SK-N-SH (cell line): ENCODE data around the gene KNDC1. TPM values are rescaled to one million over a fixed set of nuclear protein-coding genes. Genes with fewer than 3 reads are reported as not detected.

Experiments
- CTCF ChIA-PET: fragments of 300-600, 350-600 bp; formaldehyde crosslinking; extraction: SDS; loops from one replicate; lab custom pipeline; 2021; lab: Yijun Ruan, JAX
- POLR2A ChIA-PET: fragments of 350-600 bp; sonication (Branson Sonifier 250); formaldehyde crosslinking; extraction: SDS; loops from one replicate; lab custom pipeline; 2020; ENCODE audit warnings: antibody characterized with exemption, inconsistent platforms; lab: Yijun Ruan, JAX
- DNase-seq: peaks from one replicate; pipeline ENCODE4 v3.0.0; 2012
- H2AFZ ChIP-seq: fragments of 200-600 bp; sonication (generic); 2 replicates; pipeline ENCODE4 v1.8.1; 2016; ENCODE audit warnings: antibody characterized with exemption, mild to moderate bottlenecking, low read depth
- H3F3A ChIP-seq: fragments of 200-600 bp; sonication (generic); replicated peaks from 2 replicates; pipeline ENCODE3; 2016; ENCODE audit warnings: antibody characterized with exemption, mild to moderate bottlenecking; ENCODE audit not compliant: insufficient read depth
- H3K27ac ChIP-seq, 2 experiments: fragments of 200-500 bp in 1 of 2; fragments of 200-600 bp in 1 of 2; sonication (Bioruptor generic) in 1 of 2; sonication (generic), shearing (Covaris generic) in 1 of 2; 2 replicates each; pipeline versions ENCODE4 v1.5.1 to v1.6.1; 2014 to 2016; ENCODE audit warnings: low read depth in 2 of 2, inconsistent platforms in 1 of 2, low read length in 1 of 2, mild to moderate bottlenecking in 1 of 2, mixed read lengths in 1 of 2
- H3K27me3 ChIP-seq: fragments of 200-600 bp; sonication (generic), shearing (Covaris generic); 2 replicates; pipeline ENCODE4 v1.6.1; 2016; ENCODE audit warnings: mixed run types; ENCODE audit not compliant: insufficient read depth
- H3K36me3 ChIP-seq, 2 experiments: fragments of 200-500 bp in 1 of 2; fragments of 200-600 bp in 1 of 2; sonication (Bioruptor generic) in 1 of 2; sonication (generic) in 1 of 2; replicated peaks in 1 of 2; 2 replicates each; pipeline versions ENCODE3 to v1.5.1; 2014 to 2016; ENCODE audit warnings: low read length in 1 of 2, mild to moderate bottlenecking in 1 of 2; ENCODE audit not compliant: insufficient read depth in 2 of 2, control insufficient read depth in 1 of 2
- H3K4me1 ChIP-seq, 2 experiments: fragments of 200-500 bp in 1 of 2; fragments of 200-600 bp in 1 of 2; sonication (Bioruptor generic) in 1 of 2; sonication (generic), shearing (Covaris generic) in 1 of 2; 2 replicates each; pipeline versions ENCODE4 v1.5.1 to v1.6.1; 2014 to 2016; ENCODE audit warnings: low read depth in 1 of 2, low read length in 1 of 2, mixed run types in 1 of 2; ENCODE audit not compliant: insufficient read depth in 2 of 2, control insufficient read depth in 1 of 2
- H3K4me2 ChIP-seq: fragments of 200-600 bp; sonication (generic), shearing (Covaris generic); 2 replicates; pipeline ENCODE4 v1.6.1; 2017; ENCODE audit warnings: mixed run types
- H3K4me3 ChIP-seq, 2 experiments: fragments of 200-500 bp in 1 of 2; fragments of 200-600 bp in 1 of 2; sonication (Bioruptor generic) in 1 of 2; sonication (generic), shearing (Covaris generic) in 1 of 2; 2 replicates each; pipeline versions ENCODE4 v1.5.1 to v1.8.1; 2014 to 2016; ENCODE audit warnings: low read depth in 2 of 2, inconsistent platforms in 1 of 2, low read length in 1 of 2, mild to moderate bottlenecking in 1 of 2, mixed read lengths in 1 of 2, moderate library complexity in 1 of 2
- H3K79me2 ChIP-seq: fragments of 200-600 bp; sonication (generic); 2 replicates; pipeline ENCODE4 v1.8.1; 2017; ENCODE audit warnings: mild to moderate bottlenecking; ENCODE audit not compliant: insufficient read depth
- H3K9ac ChIP-seq: fragments of 200-600 bp; sonication (generic); 2 replicates; pipeline ENCODE4 v1.6.1; 2017; ENCODE audit warnings: mixed run types
- H3K9me2 ChIP-seq: fragments of 200-600 bp; sonication (generic); 2 replicates; pipeline ENCODE4 v1.6.1; 2017; ENCODE audit warnings: mixed run types
- H3K9me3 ChIP-seq: fragments of 200-600 bp; sonication (generic); 2 replicates; pipeline ENCODE4 v1.6.1; 2017; ENCODE audit warnings: mixed run types, mild to moderate bottlenecking, moderate library complexity
- H4K20me1 ChIP-seq: fragments of 200-600 bp; sonication (generic); 2 replicates; pipeline ENCODE4 v1.6.1; 2017; ENCODE audit warnings: mild to moderate bottlenecking, mixed run types; ENCODE audit not compliant: insufficient read depth
- ELF1 ChIP-seq: IDR thresholded peaks from 2 replicates; pipeline ENCODE4 v1.4.0; 2012
- EP300 ChIP-seq, 2 experiments: IDR thresholded peaks; 2 replicates each; pipeline versions ENCODE4 v1.4.0 to v1.6.1; 2012; ENCODE audit warnings: borderline replicate concordance in 1 of 2, low read depth in 1 of 2, low read length in 1 of 2
- FOSL2 ChIP-seq: IDR thresholded peaks from 2 replicates; pipeline ENCODE4 v1.4.0; 2012; ENCODE audit warnings: low read depth, mild to moderate bottlenecking, moderate library complexity, borderline replicate concordance
- GATA2 ChIP-seq: sonication (generic); formaldehyde crosslinking; IDR thresholded peaks from 2 replicates; pipeline ENCODE4 v1.5.0; 2020; ENCODE audit warnings: mild to moderate bottlenecking, missing genetic modification reagents
- NFIC ChIP-seq: IDR thresholded peaks from 2 replicates; pipeline ENCODE4 v1.4.0; 2012; ENCODE audit warnings: borderline replicate concordance
- POLR2AphosphoS5 ChIP-seq: IDR thresholded peaks from 2 replicates; pipeline ENCODE4 v1.6.1; 2012; ENCODE audit warnings: low read depth, low read length
- SIN3A ChIP-seq: IDR thresholded peaks from 2 replicates; pipeline ENCODE4 v1.6.1; 2012; ENCODE audit warnings: low read depth, mild to moderate bottlenecking, low read length, moderate library complexity, borderline replicate concordance
- SMC3 ChIP-seq: IDR thresholded peaks from 2 replicates; pipeline ENCODE4 v1.6.1; 2012; ENCODE audit warnings: low read depth, low read length, improper control_type of control experiment
- TAF1 ChIP-seq: IDR thresholded peaks from 2 replicates; pipeline ENCODE4 v1.6.1; 2012; ENCODE audit warnings: low read depth, mild to moderate bottlenecking, low read length, moderate library complexity, borderline replicate concordance
- WGBS: methylation state at CpG from one replicate; pipeline ENCODE4 v1.1.6; 2017; ENCODE audit warnings: low lambda C conversion rate; 5-methylcytosine and 5-hydroxymethylcytosine counted together
- polyA plus RNA-seq, 3 experiments: library from polyadenylated mRNA; depleted of rRNA; stranded (reverse); fragments of >200 nt; gene quantifications; 2 replicates each; pipeline ENCODE4 v1.2.3, GENCODE V29; 2012
- TF ChIP-seq, protein P1 (sequence below): fragments of 200-600 bp; sonication (generic); IDR thresholded peaks from 2 replicates; pipeline ENCODE4 v1.6.1; 2017; ENCODE audit warnings: antibody characterized with exemption, mild to moderate bottlenecking, moderate library complexity
- TF ChIP-seq, protein P2 (sequence below): IDR thresholded peaks from 2 replicates; pipeline ENCODE4; 2012
- TF ChIP-seq, protein P3 (sequence below): fragments of 150-350 bp; IDR thresholded peaks from 2 replicates; pipeline ENCODE4 v1.6.1; 2016; ENCODE audit warnings: mild to moderate bottlenecking, low read depth, low read length

The KNDC1 gene
- polyA plus RNA-seq, 1 of the 3 experiments (the other 2 are of a cell fraction), result 1.4 TPM

DNA sequence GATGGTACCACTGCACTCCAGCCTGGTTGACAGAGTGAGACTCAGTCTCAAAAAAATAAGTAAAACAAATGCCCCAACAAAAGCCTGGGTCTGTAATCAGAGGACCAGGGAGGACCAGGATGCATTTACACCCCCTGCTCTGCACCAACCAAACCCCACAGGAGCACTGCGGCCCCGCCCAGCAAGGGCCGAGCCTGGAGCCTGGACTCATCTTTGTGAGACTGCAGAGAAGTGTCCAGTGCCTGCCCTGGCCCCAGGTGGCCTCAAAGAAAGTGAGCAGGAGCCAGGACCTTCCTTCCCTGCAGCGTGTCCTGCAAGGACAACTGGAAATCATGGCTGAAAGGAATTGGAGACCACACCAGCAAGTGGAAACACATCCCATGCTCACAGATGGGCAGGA, 31.6 kb downstream of the KNDC1 start:
- no peak overlapping the region for H3K9ac ChIP-seq
- H3K27me3 ChIP-seq, result no peaks in the 10 kb centered on the region; the same call in 1 of the 2 replicates
- no peaks in the 10 kb centered on the region for H3K9me3 ChIP-seq
- POLR2A ChIA-PET, result no interaction called here
- no peak overlapping the region for H3K27ac ChIP-seq
- no peaks in the 10 kb centered on the region for H3F3A ChIP-seq
- H2AFZ ChIP-seq, result no peak overlapping the region
- H3K79me2 ChIP-seq, result no peaks in the 10 kb centered on the region
- H3K4me3 ChIP-seq, result no peak overlapping the region
- H4K20me1 ChIP-seq, result no peaks in the 10 kb centered on the region
- CTCF ChIA-PET, result no interaction called here
- H3K4me2 ChIP-seq, result no peak overlapping the region
- TF ChIP-seq, protein P1, sequence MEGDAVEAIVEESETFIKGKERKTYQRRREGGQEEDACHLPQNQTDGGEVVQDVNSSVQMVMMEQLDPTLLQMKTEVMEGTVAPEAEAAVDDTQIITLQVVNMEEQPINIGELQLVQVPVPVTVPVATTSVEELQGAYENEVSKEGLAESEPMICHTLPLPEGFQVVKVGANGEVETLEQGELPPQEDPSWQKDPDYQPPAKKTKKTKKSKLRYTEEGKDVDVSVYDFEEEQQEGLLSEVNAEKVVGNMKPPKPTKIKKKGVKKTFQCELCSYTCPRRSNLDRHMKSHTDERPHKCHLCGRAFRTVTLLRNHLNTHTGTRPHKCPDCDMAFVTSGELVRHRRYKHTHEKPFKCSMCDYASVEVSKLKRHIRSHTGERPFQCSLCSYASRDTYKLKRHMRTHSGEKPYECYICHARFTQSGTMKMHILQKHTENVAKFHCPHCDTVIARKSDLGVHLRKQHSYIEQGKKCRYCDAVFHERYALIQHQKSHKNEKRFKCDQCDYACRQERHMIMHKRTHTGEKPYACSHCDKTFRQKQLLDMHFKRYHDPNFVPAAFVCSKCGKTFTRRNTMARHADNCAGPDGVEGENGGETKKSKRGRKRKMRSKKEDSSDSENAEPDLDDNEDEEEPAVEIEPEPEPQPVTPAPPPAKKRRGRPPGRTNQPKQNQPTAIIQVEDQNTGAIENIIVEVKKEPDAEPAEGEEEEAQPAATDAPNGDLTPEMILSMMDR, result no peak
- TF ChIP-seq, protein P2, sequence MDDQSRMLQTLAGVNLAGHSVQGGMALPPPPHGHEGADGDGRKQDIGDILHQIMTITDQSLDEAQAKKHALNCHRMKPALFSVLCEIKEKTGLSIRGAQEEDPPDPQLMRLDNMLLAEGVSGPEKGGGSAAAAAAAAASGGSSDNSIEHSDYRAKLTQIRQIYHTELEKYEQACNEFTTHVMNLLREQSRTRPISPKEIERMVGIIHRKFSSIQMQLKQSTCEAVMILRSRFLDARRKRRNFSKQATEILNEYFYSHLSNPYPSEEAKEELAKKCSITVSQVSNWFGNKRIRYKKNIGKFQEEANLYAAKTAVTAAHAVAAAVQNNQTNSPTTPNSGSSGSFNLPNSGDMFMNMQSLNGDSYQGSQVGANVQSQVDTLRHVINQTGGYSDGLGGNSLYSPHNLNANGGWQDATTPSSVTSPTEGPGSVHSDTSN, result no peak
- TF ChIP-seq FOSL2 (no peak), SMC3 (no peak), POLR2AphosphoS5 (no peak), EP300 (IDR thresholded peaks at IDR 0.05; ENCODE audit: borderline replicate concordance in 1 of 2, low read depth in 1 of 2, low read length in 1 of 2) (no peak), NFIC (no peak), GATA2 (CRISPR knock-in tag) (no peak), ELF1 (no peak), TAF1 (no peak)
- TF ChIP-seq, protein P3, sequence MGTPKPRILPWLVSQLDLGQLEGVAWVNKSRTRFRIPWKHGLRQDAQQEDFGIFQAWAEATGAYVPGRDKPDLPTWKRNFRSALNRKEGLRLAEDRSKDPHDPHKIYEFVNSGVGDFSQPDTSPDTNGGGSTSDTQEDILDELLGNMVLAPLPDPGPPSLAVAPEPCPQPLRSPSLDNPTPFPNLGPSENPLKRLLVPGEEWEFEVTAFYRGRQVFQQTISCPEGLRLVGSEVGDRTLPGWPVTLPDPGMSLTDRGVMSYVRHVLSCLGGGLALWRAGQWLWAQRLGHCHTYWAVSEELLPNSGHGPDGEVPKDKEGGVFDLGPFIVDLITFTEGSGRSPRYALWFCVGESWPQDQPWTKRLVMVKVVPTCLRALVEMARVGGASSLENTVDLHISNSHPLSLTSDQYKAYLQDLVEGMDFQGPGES, result no peak
- no peak for DNase-seq
- H3K36me3 ChIP-seq, result no peaks in the 10 kb centered on the region
- H3K4me1 ChIP-seq, result no peaks in the 10 kb centered on the region
- H3K9me2 ChIP-seq, result no peaks in the 10 kb centered on the region
- WGBS, result 47% methylated on average over 4 of the region's 4 CpGs

DNA sequence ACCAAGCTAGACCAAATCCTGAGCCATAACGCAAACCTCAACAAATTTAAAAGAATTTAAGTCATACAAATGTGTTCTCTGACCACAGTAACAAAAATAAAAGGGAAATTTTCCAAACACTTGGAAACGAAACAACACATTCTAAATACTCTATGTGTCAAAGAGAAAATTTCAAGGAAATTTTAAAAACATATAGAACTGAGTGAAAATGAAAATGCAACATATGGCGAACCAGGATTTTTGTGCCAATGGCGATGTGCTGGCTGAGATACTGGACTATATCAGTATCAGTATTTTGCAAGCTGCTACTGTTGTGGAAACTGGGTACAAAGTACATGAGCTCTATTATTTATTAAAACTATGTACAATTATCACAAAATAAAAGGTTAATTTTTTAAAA, 34.1 kb downstream of the KNDC1 start:
- Histone ChIP-seq H3K27ac (no peak overlapping the region), H3K9me3 (no peaks in the 10 kb centered on the region), H3K4me3 (no peak overlapping the region), H3K9ac (no peak overlapping the region), H3K36me3 (no peaks in the 10 kb centered on the region), H3K9me2 (no peaks in the 10 kb centered on the region), H4K20me1 (no peaks in the 10 kb centered on the region), H2AFZ (no peak overlapping the region), H3F3A (no peaks in the 10 kb centered on the region), H3K79me2 (no peaks in the 10 kb centered on the region), H3K4me1 (no peaks in the 10 kb centered on the region), H3K4me2 (no peak overlapping the region), H3K27me3 (no peaks in the 10 kb centered on the region; the same call in 1 of the 2 replicates)
- TF ChIP-seq SIN3A, result no peak
- no peak for DNase-seq
- POLR2A ChIA-PET, result no interaction called here
- CTCF ChIA-PET, result no interaction called here
- 50% methylated on average over 4 of the region's 4 CpGs for WGBS
